Measurements from ENCODE around the gene MTR. TPM values are rescaled to one million over a fixed set of nuclear protein-coding genes. Genes with fewer than 3 reads are reported as not detected.

MTR gene
- total RNA-seq, 1 experiment from 2014 or later = 14.2 TPM

DNA sequence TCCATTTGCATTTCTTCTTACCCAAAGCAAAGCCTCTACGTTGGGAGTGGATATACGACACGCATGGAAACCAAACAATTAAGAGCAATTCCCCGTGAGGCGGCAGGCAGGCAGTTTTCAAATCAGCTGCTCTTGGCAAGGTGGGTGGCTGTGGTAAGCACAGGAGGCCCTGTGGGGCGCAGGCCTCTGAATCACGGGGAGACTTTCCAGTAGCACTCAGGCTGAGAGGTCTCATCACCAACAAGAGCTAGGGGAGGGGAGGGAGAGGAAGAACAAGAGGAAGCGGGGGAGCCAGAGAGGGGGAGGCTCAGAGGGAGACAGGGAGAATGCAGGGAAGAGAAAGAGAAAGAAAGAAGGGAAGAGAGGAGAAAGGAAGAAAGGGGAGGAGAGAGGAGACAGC is 152.7 kb downstream of the MTR start:
- H3F3A ChIP-seq (ENCODE audit: low read length, unreplicated experiment) = no peaks in the 10 kb centered on the region
- CTCF ChIA-PET = no interaction called here
- H3K4me1 ChIP-seq (ENCODE audit: insufficient read depth, low read length) = no peaks in the 10 kb centered on the region
- H3K9ac ChIP-seq (ENCODE audit: low read length) = no peak overlapping the region
- ATAC-seq = no peak
- H3K4me3 ChIP-seq (ENCODE audit: low read length) = no peak overlapping the region
- TF ChIP-seq EZH2phosphoT487 (IDR thresholded peaks at IDR 0.05; ENCODE audit: borderline replicate concordance, low read length) = no peak
- TF ChIP-seq CTCF (conservative IDR thresholded peaks at IDR 0.05; ENCODE audit: low read depth, low read length) = no peak
- TF ChIP-seq EZH2 (IDR thresholded peaks at IDR 0.05; ENCODE audit: low read length, unreplicated experiment) = no peak
- no peak for DNase-seq
- H3K9me3 ChIP-seq (ENCODE audit: low read length) = no peaks in the 10 kb centered on the region
- H3K27ac ChIP-seq (ENCODE audit: low read length) = no peak overlapping the region
- POLR2A ChIA-PET (ENCODE audit: unreplicated experiment) = no interaction called here
- no peaks in the 10 kb centered on the region for H4K20me1 ChIP-seq (ENCODE audit: low read length)
- no peaks in the 10 kb centered on the region for H3K9me2 ChIP-seq (replicated peaks; ENCODE audit: low read length)
- H2AFZ ChIP-seq (ENCODE audit: low read length) = no peak overlapping the region
- peaks cover 17% of the 10 kb centered on the region; the same call in 1 of the 2 replicates for H3K27me3 ChIP-seq (ENCODE audit: low read length)
- no TSS peak for BruUV-seq (replicated peaks)
- H3K4me2 ChIP-seq (ENCODE audit: low read length) = no peak overlapping the region
- H3K36me3 ChIP-seq (ENCODE audit: low read depth, low read length) = no peaks in the 10 kb centered on the region
- intact Hi-C loops (cut with micrococcal nuclease) = no loop called here
- no peaks in the 10 kb centered on the region for H3K79me2 ChIP-seq (ENCODE audit: low read length)

- Histone ChIP-seq H4K20me1 (ENCODE audit: low read length) (no peaks in the 10 kb centered on the region), H3K4me2 (ENCODE audit: low read length) (no peak overlapping the region), H3K36me3 (ENCODE audit: low read depth, low read length) (no peaks in the 10 kb centered on the region), H3K27me3 (ENCODE audit: low read length) (peaks cover 17% of the 10 kb centered on the region; the same call in 1 of the 2 replicates), H2AFZ (ENCODE audit: low read length) (no peak overlapping the region), H3K9me2 (replicated peaks; ENCODE audit: low read length) (no peaks in the 10 kb centered on the region), H3K9ac (ENCODE audit: low read length) (no peak overlapping the region), H3K4me3 (ENCODE audit: low read length) (no peak overlapping the region), H3K4me1 (ENCODE audit: insufficient read depth, low read length) (no peaks in the 10 kb centered on the region), H3F3A (ENCODE audit: low read length, unreplicated experiment) (no peaks in the 10 kb centered on the region), H3K27ac (ENCODE audit: low read length) (no peak overlapping the region), H3K79me2 (ENCODE audit: low read length) (no peaks in the 10 kb centered on the region), H3K9me3 (ENCODE audit: low read length) (no peaks in the 10 kb centered on the region)
- TF ChIP-seq CTCF (conservative IDR thresholded peaks at IDR 0.05; ENCODE audit: low read depth, low read length) (no peak), EZH2phosphoT487 (IDR thresholded peaks at IDR 0.05; ENCODE audit: borderline replicate concordance, low read length) (no peak), EZH2 (IDR thresholded peaks at IDR 0.05; ENCODE audit: low read length, unreplicated experiment) (no peak)
- no peak for DNase-seq
- intact Hi-C loops (cut with micrococcal nuclease) = no loop called here
- CTCF ChIA-PET = no interaction called here
- POLR2A ChIA-PET (ENCODE audit: unreplicated experiment) = no interaction called here
- BruUV-seq (replicated peaks) = no TSS peak
- no peak for ATAC-seq
Measured at GRCh38 chr1:236948381-236948780, 153.3 kb downstream of the MTR start.

GRCh38 chr1:236948996-236949395 is 153.9 kb downstream of the MTR start:
- Histone ChIP-seq H3K27ac (ENCODE audit: low read length) (no peak overlapping the region), H3K4me3 (ENCODE audit: low read length) (no peak overlapping the region), H3K36me3 (ENCODE audit: low read depth, low read length) (no peaks in the 10 kb centered on the region), H3K9me2 (replicated peaks; ENCODE audit: low read length) (no peaks in the 10 kb centered on the region), H3F3A (ENCODE audit: low read length, unreplicated experiment) (no peaks in the 10 kb centered on the region), H3K27me3 (ENCODE audit: low read length) (peaks cover 15% of the 10 kb centered on the region; the same call in 1 of the 2 replicates), H3K4me1 (ENCODE audit: insufficient read depth, low read length) (no peaks in the 10 kb centered on the region), H3K79me2 (ENCODE audit: low read length) (no peaks in the 10 kb centered on the region), H3K9me3 (ENCODE audit: low read length) (no peaks in the 10 kb centered on the region), H3K4me2 (ENCODE audit: low read length) (no peak overlapping the region), H2AFZ (ENCODE audit: low read length) (no peak overlapping the region), H4K20me1 (ENCODE audit: low read length) (no peaks in the 10 kb centered on the region), H3K9ac (ENCODE audit: low read length) (no peak overlapping the region)
- POLR2A ChIA-PET (ENCODE audit: unreplicated experiment) = no interaction called here
- ATAC-seq = no peak
- no TSS peak for BruUV-seq (replicated peaks)
- TF ChIP-seq EZH2phosphoT487 (IDR thresholded peaks at IDR 0.05; ENCODE audit: borderline replicate concordance, low read length) (no peak), EZH2 (IDR thresholded peaks at IDR 0.05; ENCODE audit: low read length, unreplicated experiment) (no peak), CTCF (conservative IDR thresholded peaks at IDR 0.05; ENCODE audit: low read depth, low read length) (no peak)
- CTCF ChIA-PET = no interaction called here
- intact Hi-C loops (cut with micrococcal nuclease) = no loop called here
- DNase-seq = no peak
